Activated CD8-positive, alpha-beta T cell treated with anti-CD3 and anti-CD28 coated beads, Interleukin-2, amount 10 ng/mL, durations not matched to agents 7 days and 5 days (primary cell): ENCODE data around the gene SLC12A6. TPM values are rescaled to one million over a fixed set of nuclear protein-coding genes. Genes with fewer than 3 reads are reported as not detected.
A peak's percentile ranks its signal among the peaks of the same experiment; 100 is the strongest.

Source experiments
- ATAC-seq: fragments of 150-1000 bp; cut with Tn5 transposase; one replicate; pipeline ENCODE4 v1.10.0; 2021; ENCODE audit warnings: moderate library complexity
- CTCF ChIA-PET: fragments of 350-600 bp; sonication (Branson Sonifier 250); formaldehyde crosslinking; loops from one replicate; lab custom pipeline; 2021; ENCODE audit warnings: antibody characterized with exemption; lab: Charles Lee
- POLR2A ChIA-PET: fragments of 350-600 bp; sonication (Branson Sonifier 250); formaldehyde crosslinking; loops from one replicate; lab custom pipeline; 2021; ENCODE audit warnings: antibody characterized with exemption; lab: Charles Lee
- DNase-seq: peaks from one replicate; pipeline ENCODE4 v3.0.0-alpha.2; 2020
- H3K27ac Mint-ChIP-seq: one replicate; pipeline ENCODE4 v1.8.0; 2021; ENCODE audit warnings: mild to moderate bottlenecking, mixed read lengths
- H3K27me3 Mint-ChIP-seq: one replicate; pipeline ENCODE4 v1.8.0; 2021; ENCODE audit warnings: low read depth, mixed read lengths
- H3K36me3 Mint-ChIP-seq: one replicate; pipeline ENCODE4 v1.8.0; 2021; ENCODE audit warnings: low read depth, mixed read lengths
- H3K4me1 Mint-ChIP-seq: one replicate; pipeline ENCODE4 v1.8.0; 2021; ENCODE audit warnings: low read depth, mixed read lengths
- H3K4me3 Mint-ChIP-seq: one replicate; pipeline ENCODE4 v1.8.0; 2021; ENCODE audit warnings: mild to moderate bottlenecking, mixed read lengths
- H3K9me3 Mint-ChIP-seq: one replicate; pipeline ENCODE4 v1.8.0; 2022; ENCODE audit warnings: mixed read lengths; ENCODE audit not compliant: insufficient read depth
- total RNA-seq, 2 experiments: library from RNA; stranded (reverse); gene quantifications; one replicate each; pipeline ENCODE4 v1.2.3, GENCODE V29; 2021

SLC12A6 gene
- total RNA-seq, 2 experiments from 2014 or later: 24.8 to 25.3 TPM

DNA sequence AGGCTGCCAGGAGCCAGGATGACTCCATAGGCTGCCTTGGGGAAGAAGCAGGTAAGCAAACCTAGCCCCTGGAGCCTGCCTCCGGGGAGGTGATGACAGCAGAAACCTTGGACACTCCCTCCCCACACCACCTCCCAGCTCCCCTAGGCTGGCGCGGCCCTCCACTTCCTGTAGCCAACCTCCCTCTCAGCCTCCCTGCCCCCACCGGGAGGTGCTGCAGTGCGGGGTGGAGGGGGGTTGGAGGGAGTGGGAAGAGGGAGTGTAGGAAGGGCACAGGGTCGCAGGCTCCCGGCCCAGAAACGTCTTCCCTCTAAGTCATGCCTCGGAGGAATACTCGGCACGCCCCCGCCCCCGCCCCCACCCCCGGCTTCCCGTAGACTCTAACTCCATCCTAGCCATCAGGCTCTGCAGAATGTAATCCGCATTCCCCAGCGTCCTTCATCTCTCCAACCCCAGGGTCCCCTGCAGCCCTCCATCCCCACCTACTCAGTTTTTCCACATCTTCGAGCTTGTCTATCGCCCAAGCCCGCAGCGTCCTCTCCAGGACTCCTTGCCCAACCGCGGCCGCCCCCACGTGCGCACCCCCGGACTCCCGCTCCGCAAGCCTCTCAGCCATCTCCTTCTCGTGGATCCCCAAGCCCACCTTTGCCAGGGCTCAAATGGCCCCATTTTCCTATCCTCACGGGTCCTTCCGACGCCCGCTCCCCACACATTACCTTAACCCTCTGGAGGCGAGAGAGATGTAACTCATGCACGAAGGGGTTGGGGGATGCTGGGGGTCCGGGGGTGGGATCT, 28.9 kb upstream of the SLC12A6 start:
- Mint-ChIP-seq H3K27me3 (no peaks in the 10 kb centered on the region), H3K27ac (peak overlapping the region; percentile 86), H3K36me3 (peaks cover 20% of the 10 kb centered on the region), H3K9me3 (no peaks in the 10 kb centered on the region), H3K4me3 (peak overlapping the region; percentile 95), H3K4me1 (peaks cover 39% of the 10 kb centered on the region)
- ATAC-seq: peak; percentile 20
- POLR2A ChIA-PET: interaction anchor here (0.8 to 3.5 kb wide), 13 partner anchors 10 to 265 kb away, joined by 3 to 33 read pairs (median 5); partner anchors contain the start of genes EMC7, GOLGA8B, NOP10 and NUTM1
- peak; percentile 73 for DNase-seq
- CTCF ChIA-PET: interaction anchor here (0.7 to 4.7 kb wide), 37 partner anchors 8 to 304 kb away, joined by 3 to 93 read pairs (median 7); partner anchors contain the start of genes EMC4, GOLGA8A, KATNBL1 and NOP10

DNA sequence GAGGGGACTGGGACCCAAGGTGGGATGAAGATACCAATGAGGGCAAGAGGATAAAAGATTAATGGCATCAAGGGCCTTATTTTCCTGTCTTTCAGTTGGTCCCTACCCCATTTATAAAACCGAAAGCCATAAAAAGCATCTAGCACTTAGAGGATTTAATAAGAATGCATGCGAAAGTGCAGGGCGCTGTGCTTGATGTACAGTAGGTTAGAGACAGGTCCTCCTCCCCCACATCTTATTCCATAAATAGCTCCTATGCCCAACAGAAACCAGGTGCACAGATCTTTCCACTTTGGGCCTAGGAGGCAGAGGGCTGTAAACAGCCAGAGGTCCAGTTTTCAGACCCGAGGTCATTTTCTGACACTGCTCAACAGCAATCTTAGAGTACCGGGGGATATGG, 28.3 kb upstream of the SLC12A6 start:
- peak overlapping the region; percentile 95 for H3K4me3 Mint-ChIP-seq
- no peaks in the 10 kb centered on the region for H3K9me3 Mint-ChIP-seq
- H3K27ac Mint-ChIP-seq: peak overlapping the region; percentile 86
- ATAC-seq: no peak
- POLR2A ChIA-PET: interaction anchor here (1.3 to 3.5 kb wide), 5 partner anchors 23 to 264 kb away, joined by 4 to 33 read pairs (median 9); partner anchors contain the start of genes EMC7, GOLGA8B, NOP10 and NUTM1
- H3K27me3 Mint-ChIP-seq: no peaks in the 10 kb centered on the region
- peaks cover 39% of the 10 kb centered on the region for H3K4me1 Mint-ChIP-seq
- CTCF ChIA-PET: interaction anchor here (0.7 to 4.7 kb wide), 13 partner anchors 11 to 222 kb away, joined by 3 to 93 read pairs (median 10); partner anchors contain the start of genes EMC4, GOLGA8A, NOP10 and NUTM1
- no peak for DNase-seq
- peaks cover 26% of the 10 kb centered on the region for H3K36me3 Mint-ChIP-seq

DNA sequence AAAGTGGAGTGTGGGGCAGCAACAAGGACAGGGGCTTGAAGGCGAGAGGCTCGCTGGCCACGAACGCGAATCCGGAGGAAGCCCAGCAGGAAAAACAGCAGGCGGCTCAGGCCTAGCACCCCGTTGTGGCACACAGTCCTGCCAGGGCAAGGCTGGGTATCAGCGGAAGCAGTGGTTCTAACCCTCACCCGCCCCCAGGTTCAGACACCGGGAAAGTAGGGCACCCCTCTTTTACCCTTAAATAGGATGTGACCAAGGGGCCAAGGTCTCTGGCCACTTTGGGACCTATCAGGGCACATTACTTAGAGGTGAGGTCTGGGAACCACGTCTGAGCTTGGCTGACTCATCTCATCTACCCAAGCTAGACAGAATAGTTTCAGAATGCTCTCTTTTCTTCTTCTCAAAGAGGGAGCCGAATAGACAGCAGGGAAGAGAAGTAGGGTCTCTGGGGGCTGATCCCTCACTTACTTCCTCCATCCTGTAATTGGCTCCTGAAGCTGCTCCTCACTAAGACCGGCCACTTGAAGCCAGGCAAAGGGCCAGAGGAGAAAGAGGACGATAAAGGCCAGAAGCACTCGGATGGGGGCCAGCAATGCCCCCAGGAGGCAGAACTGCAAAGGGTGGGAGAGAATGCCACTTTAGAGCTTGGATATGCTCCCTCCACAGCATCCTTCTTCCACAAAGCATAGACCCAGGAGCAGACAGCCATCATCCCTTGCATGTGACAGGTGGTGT, 27.7 kb upstream of the SLC12A6 start:
- POLR2A ChIA-PET: interaction anchor here (3.1 to 3.5 kb wide), 2 partner anchors 22 to 28 kb away, joined by 17 to 33 read pairs; partner anchors contain the start of genes NOP10, NUTM1 and SLC12A6
- no peaks in the 10 kb centered on the region for H3K9me3 Mint-ChIP-seq

DNA sequence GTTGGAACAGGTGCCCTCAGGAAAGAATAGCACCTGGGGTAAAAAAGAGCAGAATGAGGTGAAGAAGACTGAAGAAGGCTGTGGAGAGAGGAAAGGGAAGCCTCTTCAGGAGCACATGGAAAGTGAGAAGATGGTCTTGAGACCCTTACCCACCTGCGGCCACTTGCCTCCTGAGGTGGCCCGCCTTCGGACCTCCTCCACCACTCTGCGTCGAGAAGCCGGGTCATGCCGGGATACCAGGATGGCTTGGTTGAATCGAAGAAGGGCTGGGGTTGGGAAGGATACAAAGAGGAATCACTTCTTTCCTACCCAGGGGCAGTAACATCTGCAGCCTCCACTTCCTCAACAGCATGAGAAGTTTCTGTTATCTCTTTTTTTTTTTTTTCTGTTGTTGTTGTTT, 26.5 kb upstream of the SLC12A6 start:
- CTCF ChIA-PET: no interaction called here
- H3K36me3 Mint-ChIP-seq: peaks cover 40% of the 10 kb centered on the region

More for the DNA sequence above, 27.7 kb upstream of the SLC12A6 start:
- ATAC-seq (no peak), DNase-seq (no peak)
- Mint-ChIP-seq H3K4me1 (peaks cover 39% of the 10 kb centered on the region), H3K4me3 (peak overlapping the region; percentile 95), H3K36me3 (peaks cover 31% of the 10 kb centered on the region), H3K27me3 (no peaks in the 10 kb centered on the region), H3K27ac (peak overlapping the region; percentile 86)
- CTCF ChIA-PET: interaction anchor here (1.7 to 4.7 kb wide), 6 partner anchors 22 to 223 kb away, joined by 10 to 93 read pairs (median 15); partner anchors contain the start of genes GOLGA8A, NOP10, NUTM1 and SLC12A6

DNA sequence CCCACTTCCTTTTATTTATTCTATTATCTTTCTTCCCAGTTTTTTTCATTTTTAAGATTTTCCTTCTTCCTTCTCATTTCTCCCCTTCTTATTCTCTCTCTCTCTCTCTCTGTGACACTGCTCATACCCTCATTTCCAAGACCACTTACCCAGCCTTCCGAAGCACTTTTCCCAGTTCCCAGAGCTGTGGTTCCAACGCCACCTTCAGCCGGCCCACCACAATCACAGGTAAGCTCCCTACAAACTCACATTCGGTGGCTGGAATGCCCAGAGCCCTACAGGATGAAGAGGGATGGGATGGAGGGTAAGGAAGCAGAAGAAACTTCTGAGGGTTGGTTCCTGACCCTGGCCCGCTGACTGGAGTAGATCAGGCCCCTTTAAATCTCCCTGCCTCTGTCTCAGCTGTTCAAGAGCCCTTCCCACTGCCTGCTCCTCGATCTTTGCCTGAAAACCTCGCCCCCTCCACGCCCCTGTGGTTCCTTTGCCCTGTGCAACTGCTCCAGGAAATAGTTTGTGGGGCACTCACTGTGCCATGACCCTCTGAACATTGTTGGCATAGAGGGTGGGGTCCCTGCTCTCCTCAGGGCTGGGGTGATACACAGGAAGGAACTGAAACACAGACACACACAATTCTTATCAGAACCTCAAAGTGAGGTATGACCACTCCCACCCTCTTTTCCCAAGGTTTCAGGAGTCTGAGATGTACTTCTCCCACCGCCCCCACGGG, 24.6 kb upstream of the SLC12A6 start:
- Mint-ChIP-seq H3K4me3 (no peak overlapping the region), H3K4me1 (peaks cover 28% of the 10 kb centered on the region), H3K27me3 (no peaks in the 10 kb centered on the region), H3K9me3 (no peaks in the 10 kb centered on the region), H3K36me3 (peaks cover 50% of the 10 kb centered on the region), H3K27ac (no peak overlapping the region)
- no peak for DNase-seq
- ATAC-seq: no peak
- POLR2A ChIA-PET: no interaction called here
- CTCF ChIA-PET: no interaction called here

More for the DNA sequence above, 26.5 kb upstream of the SLC12A6 start:
- DNase-seq: no peak
- Mint-ChIP-seq H3K27ac (no peak overlapping the region), H3K9me3 (no peaks in the 10 kb centered on the region), H3K4me1 (peaks cover 36% of the 10 kb centered on the region), H3K27me3 (no peaks in the 10 kb centered on the region), H3K4me3 (no peak overlapping the region)
- no peak for ATAC-seq
- POLR2A ChIA-PET: no interaction called here

DNA sequence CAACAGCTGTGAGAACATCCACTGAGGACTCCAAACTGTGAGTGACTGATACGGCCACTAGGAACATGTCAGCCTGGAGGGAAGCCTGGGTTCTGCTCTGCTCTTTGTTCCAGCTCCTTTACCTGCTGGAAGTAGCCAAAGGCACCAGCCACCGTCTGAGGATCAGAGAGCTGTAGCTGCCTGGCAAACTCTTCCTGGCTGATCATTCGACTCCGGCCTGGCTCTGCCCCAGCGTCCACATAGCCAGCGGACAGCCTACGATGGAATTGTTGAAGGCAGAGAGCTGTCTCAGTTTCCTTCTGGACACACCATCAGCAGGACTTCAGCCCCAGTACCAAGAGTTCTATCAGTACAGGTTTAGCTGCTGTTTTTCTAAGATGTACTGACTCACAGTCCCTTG, 23.7 kb upstream of the SLC12A6 start:
- ChIA-PET POLR2A (interaction anchor here (0.8 kb wide), 1 partner anchor 23 kb away, joined by 3 read pairs; no protein-coding TSS in a partner anchor), CTCF (interaction anchor here (1.4 to 2.0 kb wide), 2 partner anchors 18 to 120 kb away, joined by 9 read pairs; partner anchors contain the start of genes NOP10 and NUTM1)
- peaks cover 28% of the 10 kb centered on the region for H3K4me1 Mint-ChIP-seq
- ATAC-seq (no peak), DNase-seq (no peak)
- H3K4me3 Mint-ChIP-seq: no peak overlapping the region
- no peak overlapping the region for H3K27ac Mint-ChIP-seq
- H3K36me3 Mint-ChIP-seq: peaks cover 54% of the 10 kb centered on the region
- H3K27me3 Mint-ChIP-seq: no peaks in the 10 kb centered on the region
- no peaks in the 10 kb centered on the region for H3K9me3 Mint-ChIP-seq

DNA sequence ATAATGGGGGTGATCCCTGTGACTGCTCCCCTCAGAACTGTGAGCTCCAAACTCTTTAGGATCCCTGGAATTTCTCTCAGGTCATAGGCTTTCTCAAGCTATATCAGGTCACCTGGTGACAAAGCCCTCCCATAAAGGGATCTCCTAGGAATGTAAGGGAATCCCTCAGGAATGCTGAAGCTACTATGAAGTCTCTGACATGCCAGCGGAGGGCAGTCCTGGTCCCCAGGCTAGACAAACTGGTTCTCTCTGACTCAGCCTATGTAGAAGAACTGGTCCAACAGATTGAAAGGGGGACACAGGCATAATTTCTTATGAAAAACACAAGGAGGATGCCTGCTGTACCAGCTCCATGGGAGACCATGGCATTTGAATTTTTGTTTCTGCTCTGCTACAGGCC, 22.7 kb upstream of the SLC12A6 start:
- Mint-ChIP-seq H3K27me3 (no peaks in the 10 kb centered on the region), H3K36me3 (peaks cover 59% of the 10 kb centered on the region), H3K4me3 (no peak overlapping the region), H3K9me3 (no peaks in the 10 kb centered on the region), H3K4me1 (peaks cover 20% of the 10 kb centered on the region), H3K27ac (no peak overlapping the region)
- POLR2A ChIA-PET: no interaction called here
- DNase-seq (no peak), ATAC-seq (no peak)
- CTCF ChIA-PET: interaction anchor here (1.3 to 2.0 kb wide), 3 partner anchors 17 to 119 kb away, joined by 4 to 9 read pairs (median 9); partner anchors contain the start of genes NOP10 and NUTM1

DNA sequence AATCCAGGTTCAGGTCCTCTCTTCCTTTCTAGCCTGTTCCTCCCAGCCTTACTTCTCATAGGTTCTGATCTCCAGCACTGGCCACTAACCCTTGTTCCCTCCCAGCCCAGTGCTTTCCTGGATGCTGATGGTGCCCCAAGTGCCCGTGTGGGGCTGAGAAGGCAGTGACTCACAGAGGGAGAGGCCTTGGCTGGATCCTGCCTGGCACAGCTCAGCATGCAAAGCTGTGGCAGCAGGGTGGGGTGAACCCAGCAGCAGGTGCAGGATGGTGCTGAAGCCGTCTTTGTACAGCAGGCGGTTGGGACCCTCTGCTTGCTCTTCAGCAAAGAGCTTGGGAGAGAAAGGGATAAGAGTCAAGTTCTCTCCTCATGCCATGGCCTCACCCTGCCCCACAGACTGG, 21.8 kb upstream of the SLC12A6 start:
- no peak for ATAC-seq
- Mint-ChIP-seq H3K27me3 (no peaks in the 10 kb centered on the region), H3K27ac (peak overlapping the region; percentile 45), H3K4me3 (no peak overlapping the region), H3K36me3 (peaks cover 55% of the 10 kb centered on the region), H3K9me3 (no peaks in the 10 kb centered on the region), H3K4me1 (peaks cover 12% of the 10 kb centered on the region)
- DNase-seq: no peak
- ChIA-PET CTCF (interaction anchor here (1.3 to 2.0 kb wide), 2 partner anchors 16 to 21 kb away, joined by 4 to 9 read pairs; partner anchors contain the start of genes NOP10 and NUTM1), POLR2A (no interaction called here)

DNA sequence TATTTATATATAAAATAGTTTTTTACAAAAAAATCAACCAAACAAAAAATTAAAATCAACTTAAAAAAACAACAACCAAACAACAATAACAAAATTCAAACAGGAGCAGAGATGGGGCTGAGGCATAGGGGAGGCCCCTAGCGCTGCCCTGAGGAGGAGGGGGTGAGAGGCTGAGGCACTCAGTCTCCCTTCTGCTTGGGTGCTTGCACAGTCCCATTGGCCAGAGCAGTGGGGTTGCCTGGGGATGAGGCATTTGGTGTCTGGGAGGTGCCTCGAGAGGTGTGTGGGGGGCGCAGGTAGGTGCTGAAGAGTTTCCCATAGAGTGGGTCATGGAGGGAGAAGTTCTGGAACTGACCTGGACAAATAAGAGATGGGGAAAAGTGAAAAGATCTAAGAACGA, 21.4 kb upstream of the SLC12A6 start:
- CTCF ChIA-PET: interaction anchor here (1.1 to 6.7 kb wide), 2 partner anchors 9 to 16 kb away, joined by 11 to 26 read pairs; partner anchors contain the start of genes LPCAT4, NOP10 and NUTM1
- Mint-ChIP-seq H3K36me3 (peaks cover 55% of the 10 kb centered on the region), H3K27ac (peak overlapping the region; percentile 45)

DNA sequence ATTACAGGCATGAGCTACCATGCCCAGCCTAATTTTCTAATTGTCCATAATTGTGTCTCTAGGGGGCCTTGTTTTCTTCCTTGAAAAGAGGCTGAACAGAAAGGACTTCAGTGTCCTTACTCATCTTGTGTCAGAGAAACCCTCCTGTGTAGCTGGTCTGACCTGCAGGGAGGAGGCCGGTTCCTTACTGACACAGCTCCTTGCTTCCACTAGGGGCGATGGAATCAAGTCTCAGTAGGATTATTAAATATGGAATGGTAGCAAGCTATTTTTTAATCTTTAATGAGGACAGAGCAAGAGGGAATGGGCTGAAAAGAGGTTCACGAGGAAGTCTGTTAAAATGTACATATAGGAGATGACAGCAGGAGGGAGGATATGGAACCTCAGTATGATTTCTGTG, 20.8 kb upstream of the SLC12A6 start:
- H3K4me3 Mint-ChIP-seq: no peak overlapping the region
- no peak for ATAC-seq
- no peaks in the 10 kb centered on the region for H3K9me3 Mint-ChIP-seq
- no peak overlapping the region for H3K27ac Mint-ChIP-seq
- CTCF ChIA-PET: interaction anchor here (1.1 to 6.7 kb wide), 2 partner anchors 9 to 15 kb away, joined by 11 to 26 read pairs; partner anchors contain the start of genes LPCAT4, NOP10 and NUTM1
- no peak for DNase-seq
- H3K36me3 Mint-ChIP-seq: peaks cover 51% of the 10 kb centered on the region
- POLR2A ChIA-PET: no interaction called here
- H3K27me3 Mint-ChIP-seq: no peaks in the 10 kb centered on the region
- H3K4me1 Mint-ChIP-seq: peaks cover 9% of the 10 kb centered on the region

More for the DNA sequence above, 21.4 kb upstream of the SLC12A6 start:
- ATAC-seq (no peak), DNase-seq (no peak)
- Mint-ChIP-seq H3K4me3 (no peak overlapping the region), H3K27me3 (no peaks in the 10 kb centered on the region), H3K4me1 (peaks cover 12% of the 10 kb centered on the region), H3K9me3 (no peaks in the 10 kb centered on the region)
- POLR2A ChIA-PET: no interaction called here
